PC-3 (cell line): ENCODE data around the gene MAPK8. TPM values are rescaled to one million over a fixed set of nuclear protein-coding genes. Genes with fewer than 3 reads are reported as not detected.

Experiments
- ATAC-seq: fragments of 200-7000 bp; cut with Tn5 transposase; 2 replicates; pipeline ENCODE4 v1.9.1; 2020; ENCODE audit warnings: mild to moderate bottlenecking, moderate library complexity
- BruUV-seq: library from RNA; stranded (reverse); fragments of 400-500 nt; replicated peaks from 2 replicates; lab custom pipeline; 2021; lab: Mats Ljungman, UMichigan
- CTCF ChIA-PET: fragments of 300-600 bp; sonication (Branson Sonifier 250); formaldehyde crosslinking; loops from one replicate; lab custom pipeline; 2022; ENCODE audit warnings: antibody characterized with exemption; lab: Charles Lee
- POLR2A ChIA-PET: fragments of 300-600 bp; sonication (Branson Sonifier 250); formaldehyde crosslinking; loops from one replicate; lab custom pipeline; 2022; ENCODE audit warnings: antibody characterized with exemption; ENCODE audit not compliant: unreplicated experiment; lab: Charles Lee
- DNase-seq: peaks from one replicate; pipeline ENCODE4 v3.0.0-alpha.2; 2015
- H2AFZ ChIP-seq: fragments of 300-600 bp; sonication (generic); 2 replicates; pipeline ENCODE4 v1.6.0; 2016; ENCODE audit warnings: antibody characterized with exemption, low read length
- H3F3A ChIP-seq: fragments of 300-600 bp; sonication (generic); one replicate; pipeline ENCODE4 v1.6.0; 2017; ENCODE audit warnings: antibody characterized with exemption, low read length, control low read depth, mild to moderate bottlenecking; ENCODE audit not compliant: unreplicated experiment
- H3K27ac ChIP-seq: fragments of 300-600 bp; sonication (generic); 2 replicates; pipeline ENCODE4 v1.5.1; 2016; ENCODE audit warnings: mild to moderate bottlenecking, low read length
- H3K27me3 ChIP-seq: fragments of 300-600 bp; sonication (generic); 2 replicates; pipeline ENCODE4 v1.6.1; 2016; ENCODE audit warnings: low read length, mixed read lengths
- H3K36me3 ChIP-seq: fragments of 300-600 bp; sonication (generic); 2 replicates; pipeline ENCODE4 v1.6.1; 2016; ENCODE audit warnings: low read depth, mixed run types, low read length, mixed read lengths
- H3K4me1 ChIP-seq: fragments of 300-600 bp; sonication (generic); 2 replicates; pipeline ENCODE4 v1.5.1; 2016; ENCODE audit warnings: low read length; ENCODE audit not compliant: insufficient read depth
- H3K4me2 ChIP-seq: fragments of 300-600 bp; sonication (generic); 2 replicates; pipeline ENCODE4 v1.6.0; 2016; ENCODE audit warnings: low read length
- H3K4me3 ChIP-seq: fragments of 300-600 bp; sonication (generic); 2 replicates; pipeline ENCODE4 v1.5.1; 2016; ENCODE audit warnings: mild to moderate bottlenecking, low read length, mixed read lengths
- H3K79me2 ChIP-seq: fragments of 300-600 bp; sonication (generic); 2 replicates; pipeline ENCODE4 v1.6.1; 2017; ENCODE audit warnings: low read length, mixed read lengths
- H3K9ac ChIP-seq: fragments of 300-600 bp; sonication (generic); 2 replicates; pipeline ENCODE4 v1.6.0; 2016; ENCODE audit warnings: mild to moderate bottlenecking, low read length
- H3K9me2 ChIP-seq: fragments of 300-600 bp; sonication (generic); replicated peaks from 2 replicates; pipeline ENCODE4 v1.6.1; 2016; ENCODE audit warnings: mixed run types, low read length, mixed read lengths
- H3K9me3 ChIP-seq: fragments of 300-600 bp; sonication (generic); 2 replicates; pipeline ENCODE4 v1.6.1; 2016; ENCODE audit warnings: low read length, mixed read lengths
- H4K20me1 ChIP-seq: fragments of 300-600 bp; sonication (generic); 2 replicates; pipeline ENCODE4 v1.6.1; 2016; ENCODE audit warnings: low read length, mixed read lengths
- CTCF ChIP-seq: fragments of 300-600 bp; sonication (generic); conservative IDR thresholded peaks from 2 replicates; pipeline ENCODE4 v1.5.1; 2017; ENCODE audit warnings: antibody characterized with exemption, low read depth, mild to moderate bottlenecking, low read length
- EZH2 ChIP-seq: fragments of 300-600 bp; sonication (generic); IDR thresholded peaks from one replicate; pipeline ENCODE4 v1.6.1; 2017; ENCODE audit warnings: antibody characterized with exemption, mild to moderate bottlenecking, low read length; ENCODE audit not compliant: unreplicated experiment
- EZH2phosphoT487 ChIP-seq: fragments of 300-600 bp; sonication (generic); IDR thresholded peaks from 2 replicates; pipeline ENCODE4 v1.6.1; 2018; ENCODE audit warnings: mild to moderate bottlenecking, antibody characterized with exemption, low read length, borderline replicate concordance
- intact Hi-C: fragments of 100-400 bp; cut with micrococcal nuclease; formaldehyde crosslinking; loops from 2 replicates; pipeline ENCODE4 v1.9.0; 2023
- total RNA-seq: library from RNA; depleted of rRNA; stranded (reverse); fragments of >200 nt; gene quantifications from 2 replicates; pipeline ENCODE4 v1.2.3, GENCODE V29; 2014

The MAPK8 gene
- total RNA-seq, 1 experiment from 2014 or later = 26.6 TPM

- Histone ChIP-seq H3K4me2 (no peak overlapping the region), H3K9me2 (no peaks in the 10 kb centered on the region), H3K9ac (no peak overlapping the region), H3K27me3 (no peaks in the 10 kb centered on the region; the same call in 1 of the 2 replicates), H3F3A (no peaks in the 10 kb centered on the region), H3K79me2 (no peaks in the 10 kb centered on the region), H3K36me3 (no peaks in the 10 kb centered on the region), H3K4me1 (no peaks in the 10 kb centered on the region), H3K9me3 (no peaks in the 10 kb centered on the region), H3K27ac (no peak overlapping the region), H4K20me1 (no peaks in the 10 kb centered on the region), H2AFZ (no peak overlapping the region), H3K4me3 (no peak overlapping the region)
- ChIA-PET POLR2A (no interaction called here), CTCF (no interaction called here)
- no peak for TF ChIP-seq EZH2
- no peak for TF ChIP-seq CTCF
- no peak for TF ChIP-seq EZH2phosphoT487
- DNase-seq (no peak), ATAC-seq (no peak)
- intact Hi-C loops = loop anchor here (2.0 kb wide), 1 partner anchor 74 kb away; no protein-coding TSS in a partner anchor
- no TSS peak for BruUV-seq
These were observed 17.8 kb upstream of the MAPK8 start for GRCh38 chr10:48288661-48289060.

- Histone ChIP-seq H3K9me3 (no peaks in the 10 kb centered on the region), H3F3A (no peaks in the 10 kb centered on the region), H3K4me1 (no peaks in the 10 kb centered on the region), H2AFZ (no peak overlapping the region), H3K36me3 (no peaks in the 10 kb centered on the region), H3K4me3 (no peak overlapping the region), H3K9me2 (no peaks in the 10 kb centered on the region), H4K20me1 (no peaks in the 10 kb centered on the region), H3K4me2 (no peak overlapping the region), H3K79me2 (no peaks in the 10 kb centered on the region), H3K27ac (no peak overlapping the region), H3K27me3 (no peaks in the 10 kb centered on the region; the same call in 1 of the 2 replicates), H3K9ac (no peak overlapping the region)
- ChIA-PET CTCF (no interaction called here), POLR2A (no interaction called here)
- DNase-seq = peak; percentile 57
- no TSS peak for BruUV-seq
- TF ChIP-seq EZH2 (no peak), CTCF (peak; percentile 72), EZH2phosphoT487 (no peak)
- intact Hi-C loops = loop anchor here (2.0 kb wide), 1 partner anchor 75 kb away; no protein-coding TSS in a partner anchor
- ATAC-seq = peak; percentile 71
These were observed 16.8 kb upstream of the MAPK8 start for GRCh38 chr10:48289501-48290238.

GRCh38 chr10:48290286-48290685 lies 16.2 kb upstream of the MAPK8 start:
- ATAC-seq = no peak

More at GRCh38 chr10:48290286-48290685, 16.2 kb upstream of the MAPK8 start:
- no peak overlapping the region for H3K4me3 ChIP-seq
- no peaks in the 10 kb centered on the region for H3K9me2 ChIP-seq
- H3K4me2 ChIP-seq = no peak overlapping the region
- no peaks in the 10 kb centered on the region for H4K20me1 ChIP-seq
- H3K9ac ChIP-seq = no peak overlapping the region
- H3F3A ChIP-seq = no peaks in the 10 kb centered on the region
- H3K27me3 ChIP-seq = no peaks in the 10 kb centered on the region
- no peak for DNase-seq
- ChIA-PET CTCF (no interaction called here), POLR2A (no interaction called here)
- no peaks in the 10 kb centered on the region for H3K4me1 ChIP-seq
- TF ChIP-seq EZH2 (no peak), CTCF (no peak), EZH2phosphoT487 (no peak)
- intact Hi-C loops = no loop called here
- H3K36me3 ChIP-seq = no peaks in the 10 kb centered on the region
- H2AFZ ChIP-seq = no peak overlapping the region
- BruUV-seq = no TSS peak
- no peaks in the 10 kb centered on the region for H3K9me3 ChIP-seq
- H3K27ac ChIP-seq = no peak overlapping the region
- no peaks in the 10 kb centered on the region for H3K79me2 ChIP-seq
